DMS 273 (cell line): ENCODE measurements around the gene CORT.
"Not testable (repeated sequence)": the region's sequence is repeated elsewhere in the genome, so short reads cannot be mapped to it uniquely, and the experiment has no call there.

Experiments used
- DNase-seq: peaks from one replicate; lab custom pipeline; 2025; ENCODE audit not compliant: unreplicated experiment; lab: John Stamatoyannopoulos, UW

The CORT gene

DNA sequence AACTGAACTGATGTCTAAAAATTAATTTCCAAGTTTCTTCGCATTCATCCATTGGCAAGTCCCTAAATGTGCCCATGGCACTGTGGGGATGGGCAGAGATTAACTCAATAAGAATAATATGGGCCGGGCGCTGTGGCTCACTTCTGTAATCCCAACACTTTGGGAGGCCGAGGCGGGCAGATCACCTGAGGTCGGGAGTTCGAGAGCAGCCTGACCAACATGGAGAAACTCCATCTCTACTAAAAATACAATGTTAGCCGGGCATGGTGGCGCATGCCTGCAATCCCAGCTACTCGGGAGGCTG, 24.4 kb downstream of the CORT start:
- DNase-seq = not testable (repeated sequence)

DNA sequence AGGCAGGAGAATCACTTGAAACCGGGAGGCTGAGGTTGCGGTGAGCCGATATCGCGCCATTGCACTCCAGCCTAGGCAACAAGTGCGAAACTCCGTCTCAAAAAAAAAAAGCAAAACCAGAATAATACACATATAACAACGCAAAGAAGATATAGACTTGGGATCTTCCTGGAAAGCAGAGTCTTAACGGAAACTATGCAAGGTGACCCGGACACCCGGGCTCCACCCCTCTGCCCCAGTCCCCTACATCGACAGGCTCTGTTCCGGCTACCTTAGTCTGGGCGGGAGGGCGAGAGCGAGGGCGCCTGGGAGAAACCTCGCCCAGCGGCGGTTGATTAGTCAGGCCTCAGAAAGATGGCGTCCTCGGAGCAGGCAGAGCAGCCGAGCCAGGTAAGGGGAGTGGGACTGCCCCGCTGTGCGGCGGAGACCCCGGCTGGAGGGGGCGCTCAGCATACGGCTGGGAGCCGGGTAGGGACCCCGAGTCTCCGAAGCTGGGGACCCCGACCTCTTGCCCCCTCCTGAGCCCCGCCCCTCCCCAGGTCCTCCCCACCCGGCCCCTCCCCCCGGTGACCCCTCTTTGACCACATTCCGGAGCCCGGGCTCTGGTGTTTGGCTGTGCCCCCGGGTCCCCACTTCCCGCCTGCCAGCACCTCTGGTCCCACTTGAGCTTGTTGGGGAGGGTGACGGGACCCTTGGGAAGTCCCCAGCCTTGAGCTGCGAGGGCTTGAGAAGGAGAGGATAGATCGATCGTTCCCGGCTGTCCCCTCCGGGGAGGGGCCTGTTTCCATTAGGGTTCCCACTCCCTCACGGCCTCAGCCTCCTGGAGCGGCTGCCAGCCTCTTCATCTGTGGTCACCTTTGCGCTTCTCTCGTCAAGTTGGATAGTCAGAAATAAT, 25.0 kb downstream of the CORT start, which contains the start of gene PEX14:
PEX14 (plus strand) TSS at position 338 of the 895 bp plus-strand sequence; CDS start at position 355, 17 bp downstream.
- DNase-seq = peak; percentile 96

DNA sequence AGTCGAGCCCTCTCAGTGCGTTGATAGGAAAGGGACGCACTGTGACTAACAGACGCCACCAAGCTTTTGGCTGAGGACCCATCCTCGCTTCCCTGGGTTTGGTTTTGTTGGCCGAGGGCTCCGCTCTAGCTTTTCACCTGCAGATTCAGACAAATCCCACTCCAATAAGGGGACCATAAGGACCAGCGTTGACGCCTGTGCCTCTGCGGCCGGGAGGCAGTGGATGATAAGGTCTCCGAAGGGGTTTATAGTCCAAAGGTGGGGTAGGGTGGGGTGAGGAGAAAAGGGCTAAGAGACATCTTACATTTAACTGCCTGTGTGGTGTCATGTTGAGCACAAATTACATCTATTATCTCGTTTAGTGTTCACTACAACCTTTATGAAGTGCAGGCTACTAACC, 25.7 kb downstream of the CORT start:
- DNase-seq = no peak

DNA sequence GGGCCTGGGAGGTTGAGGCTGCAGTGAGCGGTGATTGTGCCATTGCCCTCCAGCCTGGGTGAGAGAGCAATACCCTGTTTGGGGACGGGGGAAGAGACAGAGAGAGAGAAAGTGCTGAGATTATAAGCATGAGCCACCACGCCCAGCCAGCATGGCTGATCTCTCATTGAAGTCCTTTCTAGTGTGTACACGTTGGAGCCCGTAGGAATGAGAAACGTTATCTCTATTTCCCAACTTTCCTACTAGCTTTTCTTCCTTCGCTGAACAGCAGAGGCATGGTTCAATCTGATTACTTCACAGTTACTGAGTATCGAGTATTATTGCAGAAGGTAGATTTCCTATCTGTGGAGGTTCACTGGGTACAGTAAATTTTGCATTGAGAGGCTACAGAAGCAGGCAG, 29.5 kb downstream of the CORT start:
- no peak for DNase-seq

DNA sequence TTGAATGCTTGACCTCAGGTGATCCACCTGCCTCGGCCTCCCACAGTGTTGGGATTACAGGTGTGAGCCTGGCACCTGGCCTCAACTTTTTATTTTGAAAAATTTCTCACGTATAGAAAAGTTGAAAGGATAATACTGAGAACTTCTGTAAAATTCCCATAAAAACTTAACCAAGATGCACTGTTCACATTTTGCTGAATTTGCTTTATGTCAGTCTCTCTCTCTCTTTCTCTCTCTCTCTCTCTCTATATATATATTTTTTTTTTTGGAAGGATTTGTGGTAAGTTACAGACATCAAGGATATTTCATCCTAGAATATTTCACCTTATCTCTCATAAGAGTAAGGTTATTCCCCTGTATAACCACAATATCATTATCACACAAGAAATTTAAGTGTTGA, 30.8 kb downstream of the CORT start:
- DNase-seq = no peak

DNA sequence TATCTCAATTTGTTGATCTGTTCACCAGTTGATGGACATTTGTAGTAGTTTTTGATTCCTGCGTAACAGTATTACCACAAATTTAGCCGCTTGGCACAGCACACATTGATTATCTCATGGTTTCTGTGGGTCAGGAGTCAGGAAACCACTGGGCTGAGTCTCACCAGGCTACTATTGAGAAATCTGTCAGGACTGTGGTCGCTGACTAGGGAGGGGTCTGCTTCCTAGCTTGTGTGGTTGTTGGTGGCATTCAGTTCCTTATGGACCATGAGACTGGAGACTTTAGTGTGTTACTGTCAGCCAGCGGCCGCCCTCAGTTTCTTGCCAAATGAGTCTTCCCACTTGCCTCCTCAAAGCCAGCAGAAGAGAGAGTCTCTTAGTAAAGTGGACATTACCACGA, 34.7 kb downstream of the CORT start:
- no peak for DNase-seq

DNA sequence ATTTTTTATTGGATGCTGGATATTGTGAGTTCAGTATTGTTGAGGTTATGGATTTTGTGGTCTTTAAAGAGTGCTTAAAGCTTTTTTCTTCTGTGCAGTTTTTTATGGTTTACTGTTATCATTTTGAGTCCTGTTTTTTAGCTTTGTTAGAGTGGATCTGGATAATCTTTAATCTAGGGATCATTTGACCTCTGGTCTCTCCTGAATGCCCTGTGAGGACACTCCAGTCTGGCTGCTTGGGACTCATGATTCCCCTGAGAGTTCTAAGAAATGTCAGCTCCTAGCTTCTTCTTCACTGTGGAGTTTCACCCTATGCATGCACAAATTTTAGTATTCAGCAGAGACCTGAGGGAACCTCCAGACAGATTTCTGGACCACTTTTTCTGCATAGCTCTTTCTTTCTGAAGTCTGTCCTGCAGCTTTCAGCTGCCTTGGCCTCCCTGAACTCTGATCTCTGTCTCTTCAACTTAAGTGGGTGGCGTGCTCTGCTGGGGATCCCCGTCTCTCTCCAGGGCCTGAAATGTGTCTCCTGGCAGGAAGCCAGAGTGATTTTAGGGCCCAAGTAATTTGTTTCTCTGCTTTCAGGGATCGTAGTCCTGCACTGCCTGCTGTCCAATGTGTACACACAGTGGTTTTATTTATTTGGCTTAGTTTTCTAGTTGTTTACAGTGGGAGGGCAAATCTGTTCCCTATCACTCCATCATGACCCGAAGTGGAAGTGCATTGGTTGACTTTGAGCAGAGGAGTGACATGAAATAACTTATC, 39.6 kb downstream of the CORT start:
- no peak for DNase-seq

DNA sequence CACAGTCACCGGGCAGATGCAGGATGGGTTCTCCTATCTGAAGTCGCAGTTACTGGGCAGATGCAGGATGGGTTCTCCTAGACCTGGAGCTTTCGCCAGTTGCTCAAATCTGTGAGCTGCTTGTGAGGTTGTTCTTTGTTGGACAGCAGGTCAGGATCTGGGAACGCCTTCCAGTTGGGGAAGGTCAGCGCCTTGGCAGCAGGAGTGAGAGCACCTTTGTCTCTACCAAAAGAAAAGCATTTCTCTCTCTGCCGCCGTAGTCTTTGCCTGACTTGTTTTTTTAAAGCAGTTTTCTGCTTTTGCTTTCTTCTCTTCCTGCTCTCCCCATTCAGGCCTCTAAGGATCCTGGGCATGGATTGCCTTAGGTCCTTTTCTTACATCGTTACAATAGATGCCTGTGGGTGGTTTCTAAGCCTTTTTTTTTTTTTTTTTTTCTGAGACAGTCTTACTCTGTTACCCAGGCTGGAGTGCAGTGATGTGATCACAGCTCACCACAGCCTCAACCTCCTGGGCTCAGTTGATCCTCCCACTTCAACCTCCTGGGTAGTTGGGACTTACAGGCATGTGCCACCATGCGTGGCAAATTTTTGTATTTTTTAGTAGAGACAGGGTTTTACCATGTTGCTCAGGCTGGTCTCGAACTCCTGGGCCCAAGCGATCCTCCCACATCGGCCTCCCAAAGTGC, 40.6 kb downstream of the CORT start:
- DNase-seq = no peak

DNA sequence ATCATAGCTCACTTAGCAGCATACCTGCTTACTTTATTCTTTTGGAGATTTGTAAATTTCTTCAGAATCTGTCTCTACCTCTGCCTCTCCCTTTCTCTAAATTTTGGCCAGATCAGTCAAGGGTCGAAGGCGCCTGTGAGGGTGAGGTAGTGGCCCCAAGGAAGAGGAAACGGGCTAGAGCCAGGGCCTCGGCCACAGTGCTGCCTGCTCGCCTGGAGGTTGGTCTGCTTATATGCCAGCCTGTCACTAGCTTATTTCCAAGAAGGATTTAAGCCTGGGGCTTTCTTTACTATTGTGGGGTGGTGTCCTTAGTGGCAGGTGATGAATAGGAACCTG, 44.6 kb downstream of the CORT start:
- no peak for DNase-seq

DNA sequence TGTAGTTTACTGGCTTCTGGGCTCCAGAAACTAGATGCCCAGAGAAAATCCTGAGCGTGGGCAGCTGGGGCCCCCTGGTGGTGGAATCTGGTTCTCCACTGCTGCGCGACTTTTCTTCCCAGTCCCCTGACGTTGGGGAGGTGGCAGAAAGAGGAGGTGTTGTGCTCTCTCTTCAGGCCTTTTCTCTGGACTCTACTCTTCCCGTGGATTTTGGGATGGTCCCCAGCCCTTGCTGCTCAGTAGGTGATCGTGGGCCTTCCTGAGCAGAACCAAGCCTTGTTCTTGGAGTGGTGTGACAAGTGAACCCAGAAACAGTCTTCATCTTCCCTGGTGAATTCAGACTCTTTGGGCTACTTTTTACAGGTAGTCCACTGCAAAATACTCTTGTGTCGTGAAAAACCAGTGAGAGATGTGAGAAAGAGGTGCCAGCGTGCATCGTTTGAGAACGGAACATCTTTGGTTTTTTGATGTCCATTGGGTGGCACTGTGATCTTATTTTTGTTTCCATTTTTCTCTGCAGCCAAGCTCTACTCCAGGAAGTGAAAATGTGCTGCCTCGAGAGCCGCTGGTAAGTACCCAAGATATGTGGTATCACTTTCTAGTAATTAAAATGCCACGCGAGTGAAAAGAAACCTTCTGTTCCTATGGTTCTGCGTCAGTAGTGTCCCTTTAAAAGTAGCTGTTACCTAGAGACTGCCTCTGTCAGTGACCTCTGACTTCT, 45.1 kb downstream of the CORT start:
- peak; percentile 85 for DNase-seq

DNA sequence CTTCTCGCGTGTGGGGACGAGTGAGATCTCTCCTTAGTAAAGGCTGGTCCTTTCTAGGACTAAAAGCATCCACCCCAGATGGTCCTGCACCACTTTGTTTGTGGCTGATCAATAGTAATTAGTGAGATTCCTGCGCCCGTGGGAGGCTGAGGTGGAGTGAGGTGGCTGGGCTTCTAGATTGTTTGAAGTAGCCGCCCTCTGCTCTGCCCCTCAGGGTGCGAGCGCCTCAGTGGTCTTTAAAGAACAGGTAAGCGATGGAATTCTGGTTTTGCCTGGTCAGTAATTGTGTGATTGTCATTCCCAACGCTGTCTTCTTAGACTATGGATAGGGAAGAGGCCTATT, 45.6 kb downstream of the CORT start:
- DNase-seq = no peak

DNA sequence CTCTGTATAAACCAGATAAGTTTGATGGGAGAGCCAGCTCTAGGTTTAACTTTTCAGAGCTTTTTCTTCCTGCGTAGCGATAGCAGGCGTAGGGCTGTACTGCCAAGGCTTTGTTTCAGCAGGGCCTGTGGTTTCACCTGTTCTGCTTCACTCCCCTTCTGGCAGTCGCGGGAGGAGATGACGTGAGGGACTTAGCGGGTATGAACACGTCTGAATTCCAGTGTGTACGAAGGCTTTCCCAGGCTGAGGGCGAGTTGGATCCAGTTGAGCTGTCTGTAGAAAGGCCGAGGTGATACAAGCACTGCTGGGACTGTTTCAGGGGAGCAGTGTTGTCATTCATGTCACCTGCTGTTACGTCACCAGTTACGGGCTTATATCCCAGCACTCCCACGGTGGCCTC, 46.1 kb downstream of the CORT start:
- DNase-seq = no peak

DNA sequence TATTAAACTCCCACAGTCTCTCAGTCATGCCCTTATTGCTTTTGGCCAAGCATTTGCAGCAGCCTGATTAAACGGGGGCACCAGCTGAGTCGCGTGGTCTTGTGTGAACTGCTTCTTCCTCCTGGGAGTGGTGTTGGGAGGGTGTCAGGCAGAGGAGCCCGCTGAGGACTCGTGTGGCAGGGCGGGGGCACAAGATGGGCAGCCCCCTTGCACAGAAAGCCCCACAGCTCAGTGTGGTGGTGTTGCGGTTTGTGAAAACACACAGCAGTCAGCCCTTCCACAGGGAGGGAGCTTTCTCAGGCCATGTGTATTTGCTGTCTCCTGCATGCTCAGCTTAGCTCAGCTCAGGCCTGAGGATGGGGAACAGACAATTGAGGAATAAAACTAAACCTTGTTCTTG, 47.3 kb downstream of the CORT start:
- no peak for DNase-seq

DNA sequence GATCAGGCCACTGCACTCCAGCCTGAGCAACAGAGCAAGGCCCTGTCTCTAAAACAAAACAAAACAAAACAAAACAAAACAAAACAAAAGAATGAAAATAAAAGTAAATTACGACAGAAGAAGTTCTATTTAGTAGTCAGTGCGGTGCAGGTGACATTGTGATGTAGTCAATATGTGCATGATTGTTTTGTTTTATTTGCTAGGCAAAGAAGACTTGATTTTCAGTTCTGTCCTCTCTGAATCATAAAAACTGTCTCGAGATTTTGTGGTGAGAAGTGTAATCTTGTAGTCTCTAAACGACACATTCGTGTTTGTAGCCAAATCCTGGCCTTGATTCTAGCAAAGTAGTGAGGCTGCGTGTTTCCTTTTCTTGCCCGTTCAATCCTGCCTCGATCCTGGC, 48.4 kb downstream of the CORT start:
- no peak for DNase-seq
